Transverse colon (tissue), 4 donors: ENCODE data around the gene ANKRD10. TPM values are rescaled to one million over a fixed set of nuclear protein-coding genes. Genes with fewer than 3 reads are reported as not detected.

Source experiments
- DNase-seq: peaks from one replicate; pipeline ENCODE4 v3.0.0-alpha.2; 2019
- H3K27ac ChIP-seq, 4 donors: fragments of 200-600 bp; sonication (generic); 2 replicates each; pipeline ENCODE4 v1.5.1; 2016 to 2018; ENCODE audit warnings: inconsistent platforms in 4 of 4
- H3K27me3 ChIP-seq: fragments of 200-600 bp; sonication (generic); 2 replicates; pipeline ENCODE4 v1.5.1; 2017; ENCODE audit warnings: inconsistent platforms
- H3K36me3 ChIP-seq, 4 donors: fragments of 200-600 bp; sonication (generic); 2 replicates each; pipeline ENCODE4 v1.5.1; 2017 to 2019; ENCODE audit warnings: inconsistent platforms in 4 of 4
- H3K4me1 ChIP-seq, 4 donors: fragments of 200-600 bp; sonication (generic); 2 replicates each; pipeline ENCODE4 v1.5.1; 2017 to 2020; ENCODE audit warnings: inconsistent platforms in 4 of 4
- H3K4me3 ChIP-seq, 4 donors: fragments of 200-600 bp; sonication (generic); 1 replicate in 1 of 4; 2 replicates in 3 of 4; pipeline versions ENCODE4 v1.5.1 to v1.6.1; 2017 to 2019; ENCODE audit warnings: inconsistent platforms in 4 of 4
- H3K9me3 ChIP-seq, 2 donors: fragments of 200-600 bp; sonication (generic); 2 replicates each; pipeline ENCODE4 v1.5.1; 2017 to 2019; ENCODE audit warnings: inconsistent platforms in 2 of 2
- EP300 ChIP-seq: sonication (generic); formaldehyde crosslinking; IDR thresholded peaks from one replicate; pipeline ENCODE4 v1.6.1; 2017; ENCODE audit warnings: antibody characterized with exemption, low read depth
- POLR2A ChIP-seq: fragments of 450-650 bp; IDR thresholded peaks from one replicate; pipeline ENCODE4 v1.6.1; 2016; ENCODE audit warnings: antibody characterized with exemption, mild to moderate bottlenecking, moderate library complexity
- POLR2AphosphoS5 ChIP-seq, 3 donors: sonication (generic); formaldehyde crosslinking; IDR thresholded peaks; one replicate each; pipeline ENCODE4 v1.6.1; 2016; ENCODE audit warnings: antibody characterized with exemption in 3 of 3
- WGBS, 2 donors: methylation state at CpG; one replicate each; pipeline ENCODE4 v1.1.5; 2018; ENCODE audit warnings: low coverage in 1 of 2; 5-methylcytosine and 5-hydroxymethylcytosine counted together
- in situ Hi-C, 4 donors: fragments of 200-750 bp; cut with MboI; loops; one replicate each; pipeline versions ENCODE4 v1.15.0 to v1.15.1; 2017; ENCODE audit warnings: low sequenced_read_pairs in 3 of 4, low pct_ligation_motif_present in 1 of 4, low pct_unique_long_range_greater_than_20kb in 1 of 4
- intact Hi-C: fragments of 100-400 bp; cut with DNase I; formaldehyde crosslinking; loops from one replicate; pipeline ENCODE4 v1.15.1; 2023; ENCODE audit warnings: low total_unique reads
- total RNA-seq, 4 donors: library from RNA; depleted of rRNA; stranded (reverse); fragments of >200 nt; gene quantifications; one replicate each; pipeline ENCODE4 v1.1.0, GENCODE V29; 2016
- TF ChIP-seq, protein P1 (sequence below), 5 experiments: fragments of 200-600 bp in 3 of 5; fragments of 450-650 bp in 2 of 5; sonication (generic) in 3 of 5; IDR thresholded peaks; 1 replicate in 2 of 5; 2 replicates in 3 of 5; pipeline ENCODE4 v1.5.1; 2016 to 2017; ENCODE audit warnings: antibody characterized with exemption in 5 of 5, inconsistent platforms in 3 of 5, mild to moderate bottlenecking in 2 of 5, moderate library complexity in 1 of 5

ANKRD10 gene
- total RNA-seq, 4 donors from 2014 or later: 124 to 286 (median 188) TPM

DNA sequence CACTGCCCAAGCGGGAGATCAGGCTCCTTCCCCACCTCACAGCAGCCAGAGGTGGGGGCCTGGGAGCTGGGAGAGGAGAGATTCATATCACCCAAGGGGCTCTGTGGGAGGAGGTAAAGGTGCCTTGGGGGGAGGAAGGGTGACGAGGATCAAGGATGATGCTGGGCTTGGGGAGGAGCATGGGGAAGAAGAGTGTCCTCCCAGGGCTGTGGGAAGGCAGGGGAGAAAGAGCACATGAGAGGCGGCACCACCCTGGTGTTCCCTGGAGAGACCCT, 82.7 kb downstream of the ANKRD10 start:
- no peaks in the 10 kb centered on the region for H3K27me3 ChIP-seq
- no peaks in the 10 kb centered on the region for H3K36me3 ChIP-seq
- TF ChIP-seq POLR2A (no peak), POLR2AphosphoS5 (IDR thresholded peaks at IDR 0.05) (no peak), EP300 (no peak)
- TF ChIP-seq, protein P1, sequence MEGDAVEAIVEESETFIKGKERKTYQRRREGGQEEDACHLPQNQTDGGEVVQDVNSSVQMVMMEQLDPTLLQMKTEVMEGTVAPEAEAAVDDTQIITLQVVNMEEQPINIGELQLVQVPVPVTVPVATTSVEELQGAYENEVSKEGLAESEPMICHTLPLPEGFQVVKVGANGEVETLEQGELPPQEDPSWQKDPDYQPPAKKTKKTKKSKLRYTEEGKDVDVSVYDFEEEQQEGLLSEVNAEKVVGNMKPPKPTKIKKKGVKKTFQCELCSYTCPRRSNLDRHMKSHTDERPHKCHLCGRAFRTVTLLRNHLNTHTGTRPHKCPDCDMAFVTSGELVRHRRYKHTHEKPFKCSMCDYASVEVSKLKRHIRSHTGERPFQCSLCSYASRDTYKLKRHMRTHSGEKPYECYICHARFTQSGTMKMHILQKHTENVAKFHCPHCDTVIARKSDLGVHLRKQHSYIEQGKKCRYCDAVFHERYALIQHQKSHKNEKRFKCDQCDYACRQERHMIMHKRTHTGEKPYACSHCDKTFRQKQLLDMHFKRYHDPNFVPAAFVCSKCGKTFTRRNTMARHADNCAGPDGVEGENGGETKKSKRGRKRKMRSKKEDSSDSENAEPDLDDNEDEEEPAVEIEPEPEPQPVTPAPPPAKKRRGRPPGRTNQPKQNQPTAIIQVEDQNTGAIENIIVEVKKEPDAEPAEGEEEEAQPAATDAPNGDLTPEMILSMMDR (IDR thresholded peaks at IDR 0.05): no peak
- intact Hi-C loops (no loop called here), in situ Hi-C loops (no loop called here)
- DNase-seq: no peak
- no peaks in the 10 kb centered on the region for H3K4me1 ChIP-seq
- no peak overlapping the region for H3K4me3 ChIP-seq
- H3K9me3 ChIP-seq: no peaks in the 10 kb centered on the region
- 80 to 100% methylated on average over 2 to 3 of the region's 3 CpGs for whole genome bisulfite sequencing, 2 donors
- H3K27ac ChIP-seq: no peak overlapping the region

DNA sequence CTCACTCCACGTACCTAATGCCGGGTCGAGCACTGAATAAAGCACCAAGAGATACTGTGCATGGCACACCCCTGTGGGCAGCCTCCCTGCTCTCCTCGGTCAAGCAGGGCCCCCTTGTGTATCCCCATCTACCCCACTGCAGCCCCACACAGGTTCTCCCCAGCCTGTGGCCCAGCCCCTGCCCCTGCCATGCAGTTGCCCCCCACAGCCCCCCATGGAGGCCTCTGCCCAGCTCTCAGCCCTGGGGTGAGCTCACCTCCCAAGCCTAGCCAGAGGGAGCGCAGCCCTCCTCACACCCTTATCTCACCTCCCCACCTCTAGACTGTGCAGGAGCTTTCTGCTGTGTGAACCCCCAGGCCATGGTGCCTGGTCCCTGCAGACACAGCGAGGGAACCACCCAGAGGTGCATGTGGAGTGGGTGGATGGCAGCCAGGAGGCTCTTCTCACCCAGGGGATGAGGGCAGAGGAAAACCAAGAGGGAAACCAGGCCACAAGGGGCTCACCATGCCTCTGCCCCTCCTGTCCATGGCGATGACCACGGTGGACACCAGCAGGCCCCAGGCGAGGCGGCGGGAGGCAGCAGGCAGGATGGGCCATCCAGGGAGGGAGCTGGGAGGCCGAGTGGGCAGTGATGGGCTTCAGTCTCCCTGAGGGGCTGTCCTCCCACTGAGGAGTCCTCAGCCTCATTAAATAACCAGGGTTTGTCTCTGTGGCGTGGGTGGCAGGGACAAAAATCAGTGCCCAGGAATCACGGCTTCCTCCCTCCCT, 83.2 kb downstream of the ANKRD10 start:
- no peak overlapping the region for H3K27ac ChIP-seq
- WGBS, 2 donors: 85% methylated on average over 14 of the region's 14 CpGs; no CpG with 5 or more reads in 1 of the 2 donors
- in situ Hi-C loops: no loop called here
- intact Hi-C loops: no loop called here
- DNase-seq: no peak
- H3K4me3 ChIP-seq: no peak overlapping the region
- no peaks in the 10 kb centered on the region for H3K27me3 ChIP-seq
- H3K36me3 ChIP-seq: no peaks in the 10 kb centered on the region
- no peaks in the 10 kb centered on the region for H3K4me1 ChIP-seq
- no peak for TF ChIP-seq POLR2AphosphoS5 (IDR thresholded peaks at IDR 0.05)
- TF ChIP-seq, protein P1 (IDR thresholded peaks at IDR 0.05): no peak
- H3K9me3 ChIP-seq: no peaks in the 10 kb centered on the region

DNA sequence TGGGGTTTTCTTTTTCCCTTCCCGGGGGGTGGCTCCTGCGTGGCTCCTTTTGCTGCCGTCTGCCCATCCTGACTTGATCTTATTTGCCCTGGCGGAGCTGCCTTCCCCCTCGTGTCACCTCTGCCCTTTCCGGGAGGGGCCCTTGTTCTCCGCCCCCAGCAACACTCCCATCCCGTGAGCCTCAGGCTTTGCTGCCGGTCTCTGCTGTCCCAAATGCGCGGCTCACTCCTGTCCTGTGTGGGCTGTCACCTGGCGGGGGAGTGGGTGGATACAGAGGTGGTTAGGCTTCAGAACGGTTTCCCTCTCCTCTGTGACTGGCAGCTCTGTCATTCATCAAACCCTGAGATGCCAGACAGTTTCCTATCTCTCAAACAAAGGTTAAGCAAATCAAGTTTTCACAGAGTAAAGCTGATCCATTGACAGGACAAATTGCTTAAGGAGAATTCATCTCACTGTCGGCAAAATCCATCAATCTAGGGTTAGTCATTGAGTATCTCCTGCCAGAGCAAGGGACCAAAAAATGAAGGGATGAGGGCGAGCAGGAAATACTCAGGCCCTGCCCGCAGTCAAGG, 84.0 kb downstream of the ANKRD10 start:
- no peaks in the 10 kb centered on the region for H3K36me3 ChIP-seq
- no peak overlapping the region for H3K4me3 ChIP-seq
- H3K4me1 ChIP-seq: no peaks in the 10 kb centered on the region
- H3K27ac ChIP-seq: no peak overlapping the region
- TF ChIP-seq POLR2A: no peak
- TF ChIP-seq POLR2AphosphoS5 (IDR thresholded peaks at IDR 0.05): no peak
- TF ChIP-seq, protein P1 (IDR thresholded peaks at IDR 0.05): no peak
- no peak for TF ChIP-seq EP300
- 75% methylated on average over 16 of the region's 16 CpGs; no CpG with 5 or more reads in 1 of the 2 donors for WGBS, 2 donors
- no peaks in the 10 kb centered on the region for H3K9me3 ChIP-seq
- DNase-seq: no peak
- no peaks in the 10 kb centered on the region for H3K27me3 ChIP-seq
- in situ Hi-C loops: no loop called here
- intact Hi-C loops: no loop called here

DNA sequence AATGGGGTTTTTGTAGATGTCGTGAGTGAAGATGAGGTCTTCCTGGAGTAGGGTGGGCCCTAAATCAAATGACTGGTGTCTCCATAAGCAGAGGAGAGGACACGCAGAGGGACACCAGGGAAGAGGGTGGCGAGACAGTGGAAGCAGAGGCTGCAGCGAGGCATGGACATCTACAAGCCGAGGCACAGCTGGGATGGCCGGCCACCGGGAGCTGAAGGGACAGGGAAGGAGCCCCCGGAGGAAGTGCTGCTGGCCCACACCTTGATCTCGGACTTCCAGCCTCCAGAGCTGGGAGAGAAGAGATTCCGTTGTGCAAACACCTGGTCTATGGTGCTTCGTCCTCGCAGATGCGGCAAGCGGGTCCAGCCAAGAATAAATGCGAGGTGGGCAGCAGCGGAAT, 84.5 kb downstream of the ANKRD10 start:
- no peak overlapping the region for H3K27ac ChIP-seq
- no peaks in the 10 kb centered on the region for H3K27me3 ChIP-seq
- intact Hi-C loops: no loop called here
- DNase-seq: no peak
- 70 to 85% methylated on average over 3 to 16 of the region's 16 CpGs for WGBS, 2 donors
- H3K36me3 ChIP-seq: no peaks in the 10 kb centered on the region
- in situ Hi-C loops: no loop called here
- TF ChIP-seq EP300 (no peak), POLR2A (no peak), POLR2AphosphoS5 (IDR thresholded peaks at IDR 0.05) (no peak)
- TF ChIP-seq, protein P1 (IDR thresholded peaks at IDR 0.05): no peak
- H3K4me3 ChIP-seq: no peak overlapping the region
- H3K9me3 ChIP-seq: no peaks in the 10 kb centered on the region
- H3K4me1 ChIP-seq: no peaks in the 10 kb centered on the region
